Bone marrow (tissue), 2 donors: ENCODE measurements around the gene SDF2.
"Not testable (repeated sequence)": the region's sequence is repeated elsewhere in the genome, so short reads cannot be mapped to it uniquely, and the experiment has no call there.

Source experiments
- DNase-seq, 2 donors: peaks; one replicate each; lab custom pipeline; 2025; lab: John Stamatoyannopoulos, UW

The SDF2 gene

GRCh38 chr17:28626818-28627217 lies 34.9 kb downstream of the SDF2 start:
- DNase-seq, result no peak

GRCh38 chr17:28624148-28624547 lies 37.6 kb downstream of the SDF2 start:
- no peak for DNase-seq

GRCh38 chr17:28623696-28624095 lies 38.0 kb downstream of the SDF2 start:
- DNase-seq, result no peak

- no peak for DNase-seq
Observed at GRCh38 chr17:28622186-28622585, 39.5 kb downstream of the SDF2 start.

- no peak for DNase-seq
Observed at GRCh38 chr17:28620010-28620409, 41.7 kb downstream of the SDF2 start.

GRCh38 chr17:28618464-28618863 lies 43.2 kb downstream of the SDF2 start:
- no peak for DNase-seq

GRCh38 chr17:28616281-28616680 lies 45.4 kb downstream of the SDF2 start:
- no peak for DNase-seq

GRCh38 chr17:28615260-28615940 lies 46.3 kb downstream of the SDF2 start:
- DNase-seq, result no peak

GRCh38 chr17:28613931-28614381 lies 47.8 kb downstream of the SDF2 start, which contains the start of gene RSKR:
TSS of gene RSKR (minus strand) at chr17:28614185. CDS start at chr17:28614161, 24 bp downstream.
- DNase-seq, result peak in 1 of 2 donors; percentile 33

GRCh38 chr17:28612936-28613872 lies 48.5 kb downstream of the SDF2 start:
- peak in 1 of 2 donors; percentile 2 for DNase-seq

GRCh38 chr17:28612531-28612930 lies 49.2 kb downstream of the SDF2 start:
- no peak for DNase-seq

GRCh38 chr17:28610376-28610775 lies 51.3 kb downstream of the SDF2 start:
- DNase-seq, result no peak

GRCh38 chr17:28604031-28604430 lies 57.7 kb downstream of the SDF2 start:
- DNase-seq, result not testable (repeated sequence)

- DNase-seq, result peak; percentile 87
Observed at GRCh38 chr17:28599311-28600184, 62.2 kb downstream of the SDF2 start.

- peak; percentile 82 to 87 for DNase-seq
Observed at GRCh38 chr17:28598799-28599310, 62.9 kb downstream of the SDF2 start, which contains the start of gene SPAG5. TSS of gene SPAG5 (minus strand) at chr17:28599025. CDS start at chr17:28598946, 79 bp downstream.

GRCh38 chr17:28598389-28598788 lies 63.3 kb downstream of the SDF2 start:
- no peak for DNase-seq
